Measurements from ENCODE around the gene ABHD5. TPM values are rescaled to one million over a fixed set of nuclear protein-coding genes. Genes with fewer than 3 reads are reported as not detected.

The ABHD5 gene
- total RNA-seq, 1 donor: 37.6 TPM

DNA sequence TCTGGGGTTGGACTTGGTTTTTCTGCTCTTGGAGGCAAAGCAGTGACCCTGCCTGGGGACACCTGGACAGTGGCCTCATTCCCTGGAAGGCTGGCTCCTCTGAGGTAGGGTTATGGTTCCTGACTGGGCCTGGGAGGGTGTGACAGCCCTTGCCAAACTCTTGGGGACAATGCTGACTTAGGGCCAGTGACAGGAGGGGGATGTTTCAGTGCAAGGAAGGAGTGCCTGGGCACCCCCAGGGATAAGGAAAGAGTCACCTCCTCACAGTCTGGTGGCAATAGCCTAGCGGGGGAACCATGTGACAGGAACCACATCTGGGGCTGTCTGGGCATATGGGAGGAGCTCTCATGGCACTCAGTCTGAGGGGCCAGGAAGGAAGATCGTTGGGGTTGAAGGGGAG, 91.8 kb downstream of the ABHD5 start:
- TF ChIP-seq, protein P1, sequence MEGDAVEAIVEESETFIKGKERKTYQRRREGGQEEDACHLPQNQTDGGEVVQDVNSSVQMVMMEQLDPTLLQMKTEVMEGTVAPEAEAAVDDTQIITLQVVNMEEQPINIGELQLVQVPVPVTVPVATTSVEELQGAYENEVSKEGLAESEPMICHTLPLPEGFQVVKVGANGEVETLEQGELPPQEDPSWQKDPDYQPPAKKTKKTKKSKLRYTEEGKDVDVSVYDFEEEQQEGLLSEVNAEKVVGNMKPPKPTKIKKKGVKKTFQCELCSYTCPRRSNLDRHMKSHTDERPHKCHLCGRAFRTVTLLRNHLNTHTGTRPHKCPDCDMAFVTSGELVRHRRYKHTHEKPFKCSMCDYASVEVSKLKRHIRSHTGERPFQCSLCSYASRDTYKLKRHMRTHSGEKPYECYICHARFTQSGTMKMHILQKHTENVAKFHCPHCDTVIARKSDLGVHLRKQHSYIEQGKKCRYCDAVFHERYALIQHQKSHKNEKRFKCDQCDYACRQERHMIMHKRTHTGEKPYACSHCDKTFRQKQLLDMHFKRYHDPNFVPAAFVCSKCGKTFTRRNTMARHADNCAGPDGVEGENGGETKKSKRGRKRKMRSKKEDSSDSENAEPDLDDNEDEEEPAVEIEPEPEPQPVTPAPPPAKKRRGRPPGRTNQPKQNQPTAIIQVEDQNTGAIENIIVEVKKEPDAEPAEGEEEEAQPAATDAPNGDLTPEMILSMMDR (IDR thresholded peaks at IDR 0.05; ENCODE audit: extremely low read depth, low read depth, low read length): no peak
- Histone ChIP-seq H3K27me3 (ENCODE audit: insufficient read depth, low read length) (peaks cover 3% of the 10 kb centered on the region), H2AFZ (ENCODE audit: low read length) (no peak overlapping the region), H3K36me3 (ENCODE audit: insufficient read depth, low read length) (no peaks in the 10 kb centered on the region), H3K79me2 (ENCODE audit: insufficient read depth, low read length) (no peaks in the 10 kb centered on the region), H3K9me3 (ENCODE audit: low read depth, low read length) (no peaks in the 10 kb centered on the region), H3K27ac (ENCODE audit: low read depth, low read length) (no peak overlapping the region), H3K4me2 (ENCODE audit: insufficient read depth, low read length) (no peak overlapping the region), H3K4me1 (ENCODE audit: insufficient read depth, low read length) (peaks cover 3% of the 10 kb centered on the region), H4K20me1 (ENCODE audit: insufficient read depth, low read length) (no peaks in the 10 kb centered on the region), H3K4me3 (ENCODE audit: insufficient read depth, low read length) (no peak overlapping the region)
- DNase-seq (ENCODE audit: insufficient read length, low spot score, missing footprints): no peak

Other genes with a start within 250 kb of the ABHD5 start
- gene ANO10, start 68.9 kb upstream of the ABHD5 start, total RNA-seq: 55.7 and 56.9 TPM in 2 replicates

Data from osteoblast (primary cell).